Measurements from ENCODE around the gene ADGRE2. TPM values are rescaled to one million over a fixed set of nuclear protein-coding genes. Genes with fewer than 3 reads are reported as not detected.
"Not testable (repeated sequence)": the region's sequence is repeated elsewhere in the genome, so short reads cannot be mapped to it uniquely, and the experiment has no call there.

Gene ADGRE2
- polyA plus RNA-seq (2013, experiment 1 of 2), result not detected
- not detected for polyA plus RNA-seq (2013, experiment 2 of 2)

DNA sequence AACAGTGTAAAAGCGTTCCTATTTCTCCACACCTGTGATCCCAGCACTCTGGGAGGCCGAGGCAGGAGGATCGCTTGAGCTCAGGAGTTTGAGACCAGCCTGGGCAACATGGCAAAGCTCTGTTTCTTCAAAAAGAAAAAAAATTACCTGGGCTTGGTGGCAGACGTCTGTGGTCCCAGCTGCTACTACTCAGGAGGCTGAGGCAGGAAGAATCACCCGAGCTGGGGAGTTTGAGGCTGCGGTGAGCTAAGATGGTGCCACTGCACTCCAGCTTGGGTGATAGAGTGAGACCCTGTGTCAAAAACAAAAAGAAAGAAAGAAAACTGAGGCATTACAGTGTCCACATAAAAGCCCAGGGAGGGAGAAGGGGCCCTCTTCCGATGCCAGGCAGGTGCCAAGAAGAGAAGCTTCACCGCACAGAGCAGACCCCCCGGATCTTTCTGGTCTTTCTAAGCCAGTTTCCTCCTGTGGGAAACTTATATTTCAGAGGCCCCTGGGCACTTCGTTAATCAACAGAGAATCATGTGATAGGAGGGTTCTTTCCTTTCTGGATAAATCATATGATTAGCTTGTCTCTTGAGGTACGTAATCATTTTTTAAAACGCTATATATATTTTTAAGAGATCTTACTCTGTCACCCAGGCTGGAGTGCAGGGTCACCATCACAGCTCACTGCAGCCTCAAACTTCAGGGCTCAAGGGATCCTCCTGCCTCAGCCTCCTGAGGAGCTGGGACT, at the start of gene ADGRE2:
Gene ADGRE2, minus strand, starts transcription at position 451 of the 736 bp plus-strand sequence. CDS start 1,804 bp downstream, outside the sequence.
- H3K4me1 ChIP-seq (ENCODE audit: insufficient read depth, low read length); H3K4me3 ChIP-seq (ENCODE audit: low read length); H3K9ac ChIP-seq (ENCODE audit: low read depth, low read length); H3K27ac ChIP-seq (ENCODE audit: low read depth, low read length); H3K27me3 ChIP-seq (ENCODE audit: insufficient read depth, low read length); H3K36me3 ChIP-seq (ENCODE audit: insufficient read depth, low read length): not testable (repeated sequence)
- peaks cover 20% of the 10 kb centered on the region; the same call in 1 of the 2 replicates for H3K9me3 ChIP-seq (ENCODE audit: insufficient read depth, low read depth, low read length)
- 76% methylated on average over 10 of the region's 12 CpGs for WGBS

DNA sequence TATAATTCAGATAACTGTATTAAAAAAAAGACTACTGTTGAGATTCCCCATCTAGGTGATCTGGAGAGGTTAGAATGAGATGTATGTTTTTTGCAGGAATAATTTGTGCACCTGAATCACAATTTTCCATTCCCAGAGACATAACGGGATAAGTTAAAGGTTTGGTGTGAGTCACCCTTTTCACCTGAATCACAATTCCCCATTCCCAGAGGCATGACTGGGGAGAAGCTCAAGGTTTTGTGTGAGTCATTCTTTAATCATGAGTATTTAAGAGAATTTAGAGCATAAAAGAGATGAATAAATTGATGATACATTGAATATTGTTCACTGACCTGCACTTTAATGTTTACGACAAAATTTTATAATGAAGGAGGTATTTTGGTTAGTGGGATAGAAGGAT, 47.6 kb upstream of the ADGRE2 start:
- H3K27ac ChIP-seq (ENCODE audit: low read depth, low read length), result no peak overlapping the region
- H3K27me3 ChIP-seq (ENCODE audit: insufficient read depth, low read length), result no peaks in the 10 kb centered on the region
- H3K4me3 ChIP-seq (ENCODE audit: low read length), result no peak overlapping the region
- peaks cover 90% of the 10 kb centered on the region for H3K9me3 ChIP-seq (ENCODE audit: insufficient read depth, low read depth, low read length)
- WGBS, result 100% methylated on average over 1 of the region's 2 CpGs
- no peak overlapping the region for H3K9ac ChIP-seq (ENCODE audit: low read depth, low read length)
- no peaks in the 10 kb centered on the region for H3K36me3 ChIP-seq (ENCODE audit: insufficient read depth, low read length)
- H3K4me1 ChIP-seq (ENCODE audit: insufficient read depth, low read length), result no peaks in the 10 kb centered on the region

- Histone ChIP-seq H3K27me3 (ENCODE audit: insufficient read depth, low read length) (no peaks in the 10 kb centered on the region), H3K36me3 (ENCODE audit: insufficient read depth, low read length) (no peaks in the 10 kb centered on the region), H3K9ac (ENCODE audit: low read depth, low read length) (no peak overlapping the region), H3K27ac (ENCODE audit: low read depth, low read length) (no peak overlapping the region), H3K9me3 (ENCODE audit: insufficient read depth, low read depth, low read length) (peaks cover 81% of the 10 kb centered on the region), H3K4me3 (ENCODE audit: low read length) (no peak overlapping the region), H3K4me1 (ENCODE audit: insufficient read depth, low read length) (no peaks in the 10 kb centered on the region)
- 61% methylated on average over 5 of the region's 6 CpGs for WGBS
These were observed 43.6 kb upstream of the ADGRE2 start for GRCh38 chr19:14821937-14822336.

DNA sequence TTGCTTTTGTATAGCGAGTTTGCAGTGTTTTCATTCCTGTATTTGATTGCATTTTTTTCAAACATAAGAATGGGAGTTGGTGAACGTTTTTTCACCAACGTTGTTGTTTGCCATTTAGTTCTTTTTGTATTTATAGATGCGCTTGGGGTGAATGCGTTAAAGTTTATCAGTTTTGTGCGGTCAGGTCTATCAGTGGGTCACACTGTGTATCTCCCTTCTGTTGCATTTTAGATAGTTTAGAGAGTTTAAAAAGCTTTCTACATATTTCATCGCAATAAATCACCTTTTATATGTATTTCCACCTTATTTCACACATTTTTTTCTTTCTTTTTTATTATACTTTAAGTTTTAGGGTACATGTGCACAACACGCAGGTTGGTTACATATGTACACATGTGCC, 40.2 kb upstream of the ADGRE2 start:
- H3K9ac ChIP-seq (ENCODE audit: low read depth, low read length), result no peak overlapping the region
- H3K4me1 ChIP-seq (ENCODE audit: insufficient read depth, low read length), result no peaks in the 10 kb centered on the region
- H3K27me3 ChIP-seq (ENCODE audit: insufficient read depth, low read length), result no peaks in the 10 kb centered on the region
- peaks cover 77% of the 10 kb centered on the region for H3K9me3 ChIP-seq (ENCODE audit: insufficient read depth, low read depth, low read length)
- H3K27ac ChIP-seq (ENCODE audit: low read depth, low read length), result no peak overlapping the region
- H3K36me3 ChIP-seq (ENCODE audit: insufficient read depth, low read length), result no peaks in the 10 kb centered on the region
- H3K4me3 ChIP-seq (ENCODE audit: low read length), result no peak overlapping the region
- WGBS, result 80% methylated on average over 7 of the region's 8 CpGs

DNA sequence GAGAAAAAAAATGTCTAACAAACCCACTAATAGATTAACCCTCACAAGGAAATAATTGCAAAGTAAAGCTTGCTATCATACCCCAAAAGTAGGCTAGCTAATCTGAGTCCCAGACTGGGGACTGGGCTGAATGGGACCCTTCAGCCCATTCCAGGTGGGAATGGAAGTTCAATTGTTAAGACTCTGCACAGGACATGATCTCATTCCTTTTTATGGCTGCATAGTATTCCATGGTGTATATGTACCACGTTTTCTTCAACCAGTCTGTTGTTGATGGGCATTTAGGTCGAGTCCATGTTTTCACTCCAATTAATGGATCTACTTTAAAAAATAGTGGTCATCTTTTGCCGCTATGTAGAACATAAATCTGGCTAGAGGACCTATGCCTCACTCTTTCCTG, 38.7 kb upstream of the ADGRE2 start:
- 48% methylated on average over 3 of the region's 3 CpGs for WGBS
- H3K9ac ChIP-seq (ENCODE audit: low read depth, low read length), result no peak overlapping the region
- H3K36me3 ChIP-seq (ENCODE audit: insufficient read depth, low read length), result no peaks in the 10 kb centered on the region
- no peaks in the 10 kb centered on the region for H3K4me1 ChIP-seq (ENCODE audit: insufficient read depth, low read length)
- H3K9me3 ChIP-seq (ENCODE audit: insufficient read depth, low read depth, low read length), result peaks cover 77% of the 10 kb centered on the region
- H3K4me3 ChIP-seq (ENCODE audit: low read length), result no peak overlapping the region
- no peak overlapping the region for H3K27ac ChIP-seq (ENCODE audit: low read depth, low read length)
- H3K27me3 ChIP-seq (ENCODE audit: insufficient read depth, low read length), result no peaks in the 10 kb centered on the region

GRCh38 chr19:14814982-14815652, 36.8 kb upstream of the ADGRE2 start:
- Histone ChIP-seq H3K4me3 (ENCODE audit: low read length) (no peak overlapping the region), H3K36me3 (ENCODE audit: insufficient read depth, low read length) (no peaks in the 10 kb centered on the region), H3K27ac (ENCODE audit: low read depth, low read length) (no peak overlapping the region), H3K9ac (ENCODE audit: low read depth, low read length) (no peak overlapping the region), H3K27me3 (ENCODE audit: insufficient read depth, low read length) (no peaks in the 10 kb centered on the region), H3K4me1 (ENCODE audit: insufficient read depth, low read length) (no peaks in the 10 kb centered on the region), H3K9me3 (ENCODE audit: insufficient read depth, low read depth, low read length) (peaks cover 80% of the 10 kb centered on the region)
- 73% methylated on average over 2 of the region's 2 CpGs for WGBS

GRCh38 chr19:14809272-14810057, 31.1 kb upstream of the ADGRE2 start:
- Histone ChIP-seq H3K9me3 (ENCODE audit: insufficient read depth, low read depth, low read length) (peaks cover 79% of the 10 kb centered on the region), H3K27me3 (ENCODE audit: insufficient read depth, low read length) (no peaks in the 10 kb centered on the region), H3K27ac (ENCODE audit: low read depth, low read length) (no peak overlapping the region), H3K36me3 (ENCODE audit: insufficient read depth, low read length) (no peaks in the 10 kb centered on the region), H3K9ac (ENCODE audit: low read depth, low read length) (no peak overlapping the region), H3K4me3 (ENCODE audit: low read length) (no peak overlapping the region), H3K4me1 (ENCODE audit: insufficient read depth, low read length) (no peaks in the 10 kb centered on the region)
- WGBS, result 82% methylated on average over 9 of the region's 9 CpGs

- Histone ChIP-seq H3K27me3 (ENCODE audit: insufficient read depth, low read length) (no peaks in the 10 kb centered on the region), H3K36me3 (ENCODE audit: insufficient read depth, low read length) (no peaks in the 10 kb centered on the region), H3K27ac (ENCODE audit: low read depth, low read length) (no peak overlapping the region), H3K4me1 (ENCODE audit: insufficient read depth, low read length) (no peaks in the 10 kb centered on the region), H3K4me3 (ENCODE audit: low read length) (no peak overlapping the region), H3K9ac (ENCODE audit: low read depth, low read length) (no peak overlapping the region), H3K9me3 (ENCODE audit: insufficient read depth, low read depth, low read length) (peaks cover 81% of the 10 kb centered on the region)
- 87% methylated on average over 3 of the region's 3 CpGs for WGBS
These were observed 26.4 kb upstream of the ADGRE2 start for GRCh38 chr19:14804765-14805164.

GRCh38 chr19:14798760-14799159, 20.4 kb upstream of the ADGRE2 start:
- Histone ChIP-seq H3K27ac (ENCODE audit: low read depth, low read length) (no peak overlapping the region), H3K9me3 (ENCODE audit: insufficient read depth, low read depth, low read length) (peaks cover 86% of the 10 kb centered on the region), H3K9ac (ENCODE audit: low read depth, low read length) (no peak overlapping the region), H3K4me3 (ENCODE audit: low read length) (no peak overlapping the region), H3K36me3 (ENCODE audit: insufficient read depth, low read length) (no peaks in the 10 kb centered on the region), H3K4me1 (ENCODE audit: insufficient read depth, low read length) (no peaks in the 10 kb centered on the region), H3K27me3 (ENCODE audit: insufficient read depth, low read length) (no peaks in the 10 kb centered on the region)
- WGBS, result 61% methylated on average over 3 of the region's 5 CpGs

GRCh38 chr19:14796021-14796420, 17.7 kb upstream of the ADGRE2 start:
- WGBS, result 86% methylated on average over 11 of the region's 11 CpGs
- Histone ChIP-seq H3K4me3 (ENCODE audit: low read length) (no peak overlapping the region), H3K36me3 (ENCODE audit: insufficient read depth, low read length) (no peaks in the 10 kb centered on the region), H3K27me3 (ENCODE audit: insufficient read depth, low read length) (no peaks in the 10 kb centered on the region), H3K9me3 (ENCODE audit: insufficient read depth, low read depth, low read length) (peaks cover 90% of the 10 kb centered on the region), H3K9ac (ENCODE audit: low read depth, low read length) (no peak overlapping the region), H3K4me1 (ENCODE audit: insufficient read depth, low read length) (no peaks in the 10 kb centered on the region), H3K27ac (ENCODE audit: low read depth, low read length) (no peak overlapping the region)

Data from HUES64 (cell line).